HG03095 (cell line): ENCODE results near the gene TMEM125.

ENCODE experiments used
- ATAC-seq: cut with Tn5 transposase; IDR thresholded peaks from one replicate; pipeline ENCODE4 v1.9.1; 2021; ENCODE audit warnings: moderate library complexity; ENCODE audit not compliant: unreplicated experiment

Gene TMEM125

GRCh38 chr1:43307458-43308158 is 37.8 kb downstream of the TMEM125 start:
- ATAC-seq = no peak

- no peak for ATAC-seq
Measured at GRCh38 chr1:43308635-43309404, 39.0 kb downstream of the TMEM125 start.

- ATAC-seq = no peak
Measured at GRCh38 chr1:43309405-43310025, 39.7 kb downstream of the TMEM125 start.

DNA sequence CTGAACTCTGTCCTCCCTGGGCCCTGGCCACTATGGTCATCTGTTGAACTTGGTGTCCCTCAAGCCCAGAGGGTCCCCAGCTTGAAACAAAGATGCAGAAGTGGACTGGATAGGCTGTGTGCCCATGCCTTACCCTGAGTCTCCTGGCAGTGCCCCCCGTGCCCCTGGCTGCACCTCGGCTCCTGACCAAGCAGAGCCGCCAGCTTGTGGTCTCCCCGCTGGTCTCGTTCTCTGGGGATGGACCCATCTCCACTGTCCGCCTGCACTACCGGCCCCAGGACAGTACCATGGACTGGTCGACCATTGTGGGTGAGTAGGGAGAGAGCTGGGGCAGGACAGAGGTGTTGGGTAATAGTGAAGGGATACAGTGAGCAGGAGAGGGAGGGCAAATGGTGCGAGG is 41.7 kb downstream of the TMEM125 start:
- no peak for ATAC-seq

DNA sequence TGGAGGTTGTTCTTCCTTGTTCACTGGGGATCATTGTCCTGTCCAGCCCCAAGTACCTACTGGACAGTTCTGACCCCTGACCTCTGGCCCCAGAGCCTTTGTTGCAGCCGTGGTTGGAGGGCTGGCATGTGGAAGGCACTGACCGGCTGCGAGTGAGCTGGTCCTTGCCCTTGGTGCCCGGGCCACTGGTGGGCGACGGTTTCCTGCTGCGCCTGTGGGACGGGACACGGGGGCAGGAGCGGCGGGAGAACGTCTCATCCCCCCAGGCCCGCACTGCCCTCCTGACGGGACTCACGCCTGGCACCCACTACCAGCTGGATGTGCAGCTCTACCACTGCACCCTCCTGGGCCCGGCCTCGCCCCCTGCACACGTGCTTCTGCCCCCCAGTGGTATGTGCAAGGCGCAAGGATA is 42.4 kb downstream of the TMEM125 start:
- no peak for ATAC-seq

GRCh38 chr1:43312663-43313515 is 43.1 kb downstream of the TMEM125 start:
- no peak for ATAC-seq

DNA sequence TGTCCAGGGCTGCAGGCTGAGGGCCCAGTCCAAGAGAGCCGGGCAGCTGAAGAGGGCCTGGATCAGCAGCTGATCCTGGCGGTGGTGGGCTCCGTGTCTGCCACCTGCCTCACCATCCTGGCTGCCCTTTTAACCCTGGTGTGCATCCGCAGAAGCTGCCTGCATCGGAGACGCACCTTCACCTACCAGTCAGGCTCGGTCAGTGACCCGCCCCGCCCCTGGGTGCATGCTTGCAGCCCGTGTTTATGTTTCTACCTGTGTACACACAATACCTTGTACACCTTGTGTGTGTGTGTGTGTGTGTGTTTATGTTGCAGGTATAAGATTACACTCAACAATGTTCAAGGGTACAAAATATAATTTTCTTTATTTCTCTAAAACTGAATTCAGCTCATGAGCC is 44.0 kb downstream of the TMEM125 start:
- no peak for ATAC-seq

DNA sequence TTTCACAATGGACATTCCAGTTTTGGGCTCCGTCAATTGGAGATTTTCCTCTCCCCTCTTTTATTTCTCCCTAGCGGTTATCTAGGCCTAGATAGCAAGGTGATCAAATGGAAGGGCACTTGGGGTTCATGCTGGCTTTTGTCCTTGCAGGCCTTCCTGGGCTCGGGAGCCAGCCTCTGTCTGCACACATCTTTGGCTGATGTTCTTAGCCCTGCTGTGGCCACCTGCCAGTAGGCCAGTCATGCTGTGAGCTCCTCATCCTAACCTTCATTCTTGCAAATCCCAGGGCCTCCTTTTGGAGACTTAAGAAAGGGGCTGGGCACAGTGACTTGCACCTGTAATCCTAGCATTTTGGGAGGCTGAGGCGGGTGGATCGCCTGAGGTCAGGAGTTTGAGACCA is 44.5 kb downstream of the TMEM125 start:
- no peak for ATAC-seq

DNA sequence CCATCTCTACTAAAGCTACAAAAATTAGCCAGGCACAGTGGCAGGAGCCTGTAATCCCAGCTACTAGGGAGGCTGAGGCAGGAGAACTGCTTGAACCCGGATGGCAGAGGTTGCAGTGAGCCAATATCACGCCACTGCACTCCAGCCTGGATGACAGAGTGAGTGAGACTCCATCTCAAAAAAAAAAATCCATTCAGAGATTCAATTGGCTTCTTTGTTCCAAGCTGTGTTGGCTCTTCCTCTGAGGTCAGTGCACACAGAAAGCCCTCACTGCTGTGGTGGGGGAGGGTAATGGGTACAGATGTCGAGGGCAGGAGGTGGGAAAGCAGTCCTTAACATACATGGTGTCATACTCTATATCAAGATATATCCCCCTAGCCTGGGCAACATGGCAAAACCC is 45.7 kb downstream of the TMEM125 start:
- ATAC-seq = no peak

DNA sequence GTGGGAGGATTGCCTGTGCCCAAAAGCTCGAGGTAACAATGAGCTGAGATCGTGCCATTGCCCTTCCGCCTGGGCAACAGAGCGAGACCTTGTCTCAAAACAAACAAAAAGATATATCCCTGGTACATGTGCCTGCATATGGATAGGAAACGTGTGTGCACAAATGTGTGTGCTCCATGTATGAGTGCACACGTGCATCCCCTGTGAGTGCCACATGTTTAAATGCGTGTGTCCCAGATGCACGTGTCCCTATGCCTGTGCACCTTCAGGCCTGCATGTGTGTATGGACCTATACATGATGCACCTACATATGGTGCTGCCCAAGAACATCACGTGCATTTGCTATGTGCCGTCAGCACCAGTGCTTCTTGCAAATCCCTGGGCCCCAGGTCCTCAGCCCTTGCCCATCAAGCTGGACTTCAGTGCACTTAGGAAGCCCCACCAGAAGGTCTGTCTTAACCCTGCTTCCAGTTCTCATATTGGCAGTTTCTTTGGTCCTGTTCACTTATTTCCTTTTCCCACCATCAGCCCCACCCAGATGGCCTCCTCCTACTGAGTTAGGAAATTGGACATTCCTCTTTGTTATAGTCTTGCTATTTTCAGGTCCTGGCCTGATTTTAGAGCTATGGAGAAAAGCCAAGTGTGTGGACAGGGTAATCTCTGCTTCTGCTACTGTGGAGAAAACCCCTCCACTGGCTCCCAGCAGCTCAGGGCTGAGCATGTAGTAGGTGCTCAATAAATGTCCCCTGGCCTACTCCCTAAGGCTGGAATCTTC is 46.4 kb downstream of the TMEM125 start:
- no peak for ATAC-seq

- ATAC-seq = no peak
Measured at GRCh38 chr1:43316738-43317520, 47.1 kb downstream of the TMEM125 start.

GRCh38 chr1:43317817-43318471 is 48.2 kb downstream of the TMEM125 start:
- ATAC-seq = no peak

DNA sequence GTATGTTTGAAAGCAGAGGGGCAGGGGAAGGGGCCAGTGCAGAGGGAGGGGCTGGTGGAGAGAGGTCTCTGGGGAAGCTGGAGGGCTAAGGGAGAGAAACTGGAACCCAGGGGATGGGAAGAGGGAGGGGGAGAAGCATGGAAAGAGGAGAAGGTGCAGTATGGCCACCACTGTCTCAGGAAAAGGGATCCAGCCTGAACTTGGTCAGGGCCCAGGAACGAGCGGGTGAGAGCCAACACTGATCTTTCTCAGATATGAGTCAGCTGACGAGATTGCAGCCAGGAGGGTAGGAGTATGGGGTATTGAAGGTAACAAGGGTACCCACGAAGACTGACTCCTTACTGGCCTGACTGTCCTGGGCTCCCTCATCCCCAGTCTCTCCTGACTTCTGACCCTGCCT is 49.0 kb downstream of the TMEM125 start:
- ATAC-seq = no peak

DNA sequence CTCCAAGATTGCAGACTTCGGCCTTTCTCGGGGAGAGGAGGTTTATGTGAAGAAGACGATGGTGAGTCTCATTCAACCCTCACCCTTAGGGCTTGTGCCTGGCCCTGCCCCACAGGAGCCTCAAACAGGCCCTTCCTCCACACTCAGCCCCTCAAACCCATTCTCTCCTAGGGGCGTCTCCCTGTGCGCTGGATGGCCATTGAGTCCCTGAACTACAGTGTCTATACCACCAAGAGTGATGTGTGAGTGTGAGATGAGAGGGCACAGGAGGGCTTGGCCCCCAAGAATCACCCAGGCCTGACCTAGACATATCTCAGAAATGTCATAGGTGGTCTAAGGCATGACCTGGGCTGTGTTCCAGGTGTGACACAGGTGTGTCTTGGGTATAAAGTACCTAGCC is 49.5 kb downstream of the TMEM125 start:
- no peak for ATAC-seq

DNA sequence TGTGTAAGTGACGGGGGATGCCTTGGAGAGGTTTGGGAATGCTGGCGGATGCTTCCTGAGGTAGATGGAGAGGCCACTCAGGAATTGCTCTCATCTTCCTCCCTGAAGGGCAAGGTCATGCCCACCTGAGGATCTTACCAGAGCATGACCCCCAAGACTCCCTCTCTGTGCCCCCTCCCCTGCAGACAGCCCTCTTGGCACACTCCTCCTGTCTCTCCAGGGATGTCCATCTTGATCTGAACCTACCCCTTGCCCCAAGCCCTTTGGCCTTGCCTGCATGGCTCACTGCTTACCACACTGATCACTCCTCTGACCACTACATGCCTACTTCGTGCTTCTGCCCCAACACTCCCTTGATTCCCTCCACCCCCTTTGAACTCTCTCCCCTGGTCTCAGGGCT is 50.0 kb downstream of the TMEM125 start:
- no peak for ATAC-seq

GRCh38 chr1:43321331-43321891 is 51.6 kb downstream of the TMEM125 start:
- no peak for ATAC-seq

GRCh38 chr1:43322506-43322905 is 52.7 kb downstream of the TMEM125 start:
- ATAC-seq = no peak
